IPS-NIHi7 (cell line): Measurements from ENCODE around the gene FHIT.

Experiments
- DNase-seq: peaks from one replicate; pipeline ENCODE4 v3.0.0; 2012; ENCODE audit warnings: mixed read lengths; ENCODE audit errors: extremely low spot score

Gene FHIT

GRCh38 chr3:60633644-60634043, 617.6 kb downstream of the FHIT start:
- DNase-seq = no peak

GRCh38 chr3:60631509-60631908, 619.7 kb downstream of the FHIT start:
- DNase-seq = no peak

- no peak for DNase-seq
Observed at GRCh38 chr3:60630953-60631352, 620.3 kb downstream of the FHIT start.

DNA sequence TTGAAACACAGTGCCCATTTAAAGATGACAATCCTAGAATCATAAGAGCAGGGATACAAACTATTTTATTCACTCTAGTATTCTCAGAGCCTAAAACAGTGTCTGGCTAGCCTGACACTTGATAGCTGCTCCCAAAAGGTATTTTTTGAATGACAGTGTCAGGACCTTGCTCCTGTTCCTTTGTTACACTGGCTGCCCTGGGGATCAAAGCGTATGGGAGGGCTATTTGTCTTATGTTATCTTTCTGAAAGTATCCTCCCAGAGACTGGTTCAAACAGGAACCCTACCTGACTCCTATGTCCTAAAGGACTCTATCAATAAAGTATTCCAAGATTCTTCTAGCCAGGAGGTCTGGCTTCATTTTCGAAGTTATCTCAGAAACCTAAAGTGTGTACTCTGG, 621.4 kb downstream of the FHIT start:
- no peak for DNase-seq

DNA sequence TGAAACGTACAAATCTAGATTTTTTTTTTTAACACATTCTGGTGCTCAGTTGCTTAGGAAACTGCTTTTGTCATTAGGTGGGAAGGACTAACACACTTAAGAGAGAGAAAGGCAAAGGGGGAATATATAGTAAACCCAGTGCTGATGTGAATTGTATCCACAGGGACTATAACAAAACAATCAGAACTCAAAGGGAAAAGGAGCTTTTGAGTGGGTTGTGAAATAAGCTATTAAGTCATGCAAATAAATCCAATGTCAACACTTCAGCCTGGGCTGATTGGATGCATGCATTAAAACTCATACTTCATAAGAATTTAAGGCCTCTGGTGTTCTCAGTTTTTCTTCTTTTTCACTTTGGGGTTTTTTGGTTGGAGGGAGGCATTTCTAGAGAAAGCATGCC, 628.9 kb downstream of the FHIT start:
- DNase-seq = no peak

- DNase-seq = no peak
Observed at GRCh38 chr3:60617188-60617587, 634.1 kb downstream of the FHIT start.

GRCh38 chr3:60613769-60614303, 637.4 kb downstream of the FHIT start:
- DNase-seq = no peak

DNA sequence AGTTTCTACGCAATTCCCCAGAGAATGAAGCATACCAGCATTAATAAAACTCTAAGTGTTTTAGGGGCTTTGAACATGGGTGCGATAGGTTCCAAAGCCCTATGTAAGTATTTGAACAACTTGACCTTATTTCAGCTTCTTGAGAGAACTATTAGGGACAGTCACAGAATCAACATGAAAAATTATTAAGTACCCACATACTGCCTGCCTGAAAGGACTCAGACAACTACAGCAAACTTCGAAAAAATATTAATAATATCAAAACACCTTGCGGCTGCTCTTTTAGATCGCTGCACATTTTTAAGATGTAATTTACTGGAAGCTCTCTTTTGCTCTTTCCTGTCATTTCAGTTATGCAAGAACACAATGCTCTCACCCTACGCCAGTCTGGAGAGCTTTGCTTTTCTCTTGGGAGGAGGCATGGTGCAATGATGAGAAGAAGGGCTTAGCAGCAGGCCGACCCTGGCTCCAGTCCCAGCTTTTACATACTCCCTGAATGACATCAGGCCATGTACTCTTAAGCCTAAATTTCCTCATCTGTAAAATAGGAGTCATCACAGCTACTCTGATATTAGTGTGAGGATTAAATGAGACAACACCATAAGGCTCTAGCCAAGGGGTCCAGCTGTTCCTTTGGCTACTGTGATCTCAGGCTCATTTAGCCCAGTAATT, 640.7 kb downstream of the FHIT start:
- DNase-seq = no peak

DNA sequence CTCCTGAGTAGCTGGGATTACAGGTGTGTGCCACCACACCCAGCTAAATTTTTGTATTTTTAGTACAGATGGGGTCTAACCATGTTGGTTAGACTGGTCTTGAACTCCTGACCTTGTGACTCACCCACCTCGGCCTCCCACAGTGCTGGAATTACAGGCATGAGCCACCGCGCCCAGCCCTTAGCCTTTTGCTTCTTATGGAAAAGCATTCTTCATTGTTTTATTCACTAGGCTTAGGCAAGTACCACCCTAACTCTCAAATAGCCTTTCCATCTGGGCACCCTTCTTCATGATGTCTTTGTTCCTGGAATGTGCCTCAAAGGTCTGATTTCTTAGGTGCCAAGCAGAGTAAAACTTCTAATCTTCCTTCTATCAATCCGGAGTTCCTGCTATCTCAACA, 641.8 kb downstream of the FHIT start:
- no peak for DNase-seq

GRCh38 chr3:60603860-60604259, 647.4 kb downstream of the FHIT start:
- DNase-seq = no peak

DNA sequence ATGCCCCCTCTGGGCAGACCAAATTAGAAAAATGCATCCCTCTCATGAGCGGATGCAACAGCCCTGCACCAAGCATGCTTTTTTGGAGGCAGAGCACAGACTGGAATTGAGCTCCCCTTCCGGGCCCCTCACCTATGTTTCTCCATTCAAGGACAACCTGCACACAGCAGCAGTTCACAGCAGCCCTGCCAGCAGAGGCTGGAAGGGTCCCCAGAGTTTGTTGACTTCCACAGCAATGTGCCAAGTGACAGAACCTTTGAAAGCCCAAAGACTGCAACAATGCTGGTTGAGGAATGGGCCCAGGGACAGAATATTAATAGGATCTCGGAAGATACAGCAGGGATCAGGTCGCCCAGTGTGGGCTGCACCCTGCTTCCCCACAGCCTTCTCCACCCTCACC, 650.4 kb downstream of the FHIT start:
- DNase-seq = no peak

DNA sequence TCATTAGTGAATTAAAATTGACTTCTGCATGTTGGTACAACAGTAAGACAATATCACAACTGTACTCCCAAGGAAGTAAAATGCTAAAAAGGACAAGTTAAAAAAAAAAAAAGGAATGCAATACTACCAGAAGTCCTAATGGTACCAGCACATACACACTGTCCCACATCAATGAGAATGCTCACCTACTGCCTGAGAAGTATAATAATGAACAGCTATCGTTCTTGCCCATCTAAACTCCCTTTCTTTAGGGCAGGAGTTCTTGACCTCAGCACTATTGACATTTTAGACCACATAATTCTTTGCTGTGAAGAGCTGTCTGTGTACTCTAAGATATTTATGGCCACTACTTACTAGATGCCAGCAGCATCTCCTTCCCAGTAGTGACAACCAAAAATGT, 651.7 kb downstream of the FHIT start:
- DNase-seq = no peak

DNA sequence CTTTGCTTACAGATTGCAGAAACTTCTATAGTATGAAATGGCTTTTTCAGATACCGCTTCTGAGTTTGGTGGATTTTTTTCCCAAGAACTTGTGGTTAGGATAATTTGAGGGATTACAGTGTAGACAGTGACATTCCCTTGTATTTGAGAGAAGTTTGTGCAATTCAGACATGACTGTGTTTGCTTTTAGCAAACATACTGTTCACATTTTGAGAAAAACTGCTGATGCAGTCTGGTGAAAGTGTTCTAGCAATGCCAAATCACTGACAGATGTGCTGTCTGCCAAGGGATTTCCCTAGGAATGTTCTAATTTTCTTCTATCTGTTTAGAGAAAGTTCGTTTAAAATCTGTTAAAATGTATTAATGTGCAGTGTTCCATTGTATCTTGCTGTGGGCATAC, 652.6 kb downstream of the FHIT start:
- no peak for DNase-seq

DNA sequence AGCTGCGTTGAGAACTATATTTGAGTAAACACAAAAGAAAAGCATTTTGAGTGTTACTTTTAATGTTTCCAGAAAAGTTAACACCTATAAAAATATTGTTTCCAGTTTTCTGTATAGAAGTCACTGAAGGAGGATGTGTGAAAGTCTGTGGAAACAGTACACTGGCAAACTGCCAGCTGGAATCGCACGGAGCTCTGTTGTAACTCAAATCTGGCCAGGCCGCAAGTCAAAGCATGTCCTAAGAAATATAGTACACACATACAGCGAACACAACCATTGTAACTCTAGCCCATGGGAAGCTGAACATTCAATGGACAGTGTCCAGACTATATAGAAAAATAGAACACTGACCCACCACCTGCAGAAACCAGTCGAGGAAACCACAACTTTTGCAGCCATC, 657.2 kb downstream of the FHIT start:
- DNase-seq = no peak

DNA sequence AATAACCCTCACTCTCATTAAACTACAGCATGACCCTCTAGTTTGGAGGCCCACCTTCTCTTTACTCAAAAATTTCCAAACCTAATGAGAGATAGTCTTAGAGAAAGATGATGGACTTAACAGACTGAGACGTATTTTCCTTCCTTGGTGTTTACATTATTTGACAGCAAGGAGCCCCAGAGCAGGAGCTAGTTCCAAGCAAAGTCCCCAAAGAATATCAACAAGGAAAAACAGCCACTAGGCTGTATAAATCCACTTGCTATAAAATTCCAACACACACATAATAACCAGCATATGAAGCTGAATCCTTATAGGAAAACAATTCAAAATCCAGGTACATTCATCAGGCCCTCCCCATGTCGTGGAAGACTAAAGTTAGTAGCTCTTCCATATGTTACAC, 660.0 kb downstream of the FHIT start:
- no peak for DNase-seq

DNA sequence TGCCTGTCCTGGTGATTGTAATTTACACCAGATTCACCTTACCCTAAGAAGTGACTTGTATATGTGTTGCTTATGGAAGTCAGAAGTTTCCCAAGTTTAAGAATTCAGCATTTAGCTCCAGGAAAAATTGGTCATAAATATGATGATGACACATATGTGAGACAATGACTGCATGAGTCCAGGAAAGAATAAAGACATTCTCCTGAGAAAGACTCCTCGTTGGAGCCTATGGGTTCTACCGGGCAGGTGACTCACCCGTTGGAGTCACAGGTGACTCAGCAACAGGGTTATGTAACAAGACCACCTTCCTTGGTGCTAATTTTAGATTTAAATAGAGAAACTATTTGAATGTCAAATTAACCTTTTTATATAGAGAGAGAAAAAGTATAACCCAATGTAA, 662.4 kb downstream of the FHIT start:
- no peak for DNase-seq

GRCh38 chr3:60585918-60586317, 665.3 kb downstream of the FHIT start:
- DNase-seq = no peak

DNA sequence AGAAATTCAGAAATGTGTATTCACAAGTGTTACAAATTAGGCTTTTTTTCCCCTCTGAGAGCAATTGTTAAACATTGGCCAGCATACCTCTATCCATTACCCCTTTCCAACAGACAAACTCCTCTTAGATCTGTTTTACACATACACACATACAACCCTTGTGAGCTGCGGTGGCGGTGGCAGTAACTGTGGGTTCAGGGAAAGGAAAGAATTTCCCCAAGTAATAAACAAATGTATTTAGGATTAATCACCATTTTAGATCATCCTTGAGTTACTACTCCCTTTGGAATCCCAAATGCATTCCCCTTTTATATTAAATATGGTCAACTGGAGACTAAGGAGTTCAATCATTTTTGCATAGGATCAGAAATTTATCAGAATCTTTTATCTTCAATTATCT, 667.0 kb downstream of the FHIT start:
- DNase-seq = no peak

- DNase-seq = no peak
Observed at GRCh38 chr3:60582288-60582687, 669.0 kb downstream of the FHIT start.

DNA sequence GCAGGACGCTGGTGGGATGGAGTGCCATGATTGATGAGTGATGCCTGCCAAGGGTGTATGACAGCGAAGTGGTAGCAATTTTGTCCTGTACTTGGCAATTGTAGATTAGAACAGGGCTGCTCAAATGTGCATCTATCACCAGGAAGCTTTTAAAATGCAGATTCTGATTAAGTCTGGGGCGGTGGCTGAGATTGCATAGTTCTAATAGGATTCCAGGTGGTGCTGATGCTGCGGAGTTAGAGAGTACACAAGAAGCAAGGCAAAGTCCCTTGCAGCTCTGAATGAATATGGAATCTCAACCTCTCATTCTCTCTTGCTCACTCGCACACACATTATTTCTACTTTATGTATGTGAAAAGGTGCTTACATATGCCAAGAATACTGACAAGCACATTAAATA, 670.4 kb downstream of the FHIT start:
- DNase-seq = no peak

DNA sequence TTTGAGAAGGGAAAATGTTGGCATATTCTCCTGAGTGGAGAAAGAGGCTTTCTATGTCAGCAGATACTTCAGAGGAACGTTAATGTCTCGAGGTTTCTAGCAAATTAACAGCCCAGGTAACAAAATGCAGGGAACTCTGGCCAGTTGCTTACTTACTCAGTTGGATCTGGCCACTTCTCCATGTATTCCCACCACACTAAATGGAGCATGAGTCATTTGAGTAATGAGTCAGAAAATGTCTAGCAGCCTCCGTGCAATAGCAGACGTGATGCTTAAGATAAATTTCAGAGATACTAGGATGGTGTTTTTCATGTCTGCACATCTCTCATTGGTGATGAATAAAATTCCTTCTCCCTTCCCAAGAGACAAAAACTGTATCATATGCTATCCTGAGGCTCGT, 671.5 kb downstream of the FHIT start:
- DNase-seq = no peak

DNA sequence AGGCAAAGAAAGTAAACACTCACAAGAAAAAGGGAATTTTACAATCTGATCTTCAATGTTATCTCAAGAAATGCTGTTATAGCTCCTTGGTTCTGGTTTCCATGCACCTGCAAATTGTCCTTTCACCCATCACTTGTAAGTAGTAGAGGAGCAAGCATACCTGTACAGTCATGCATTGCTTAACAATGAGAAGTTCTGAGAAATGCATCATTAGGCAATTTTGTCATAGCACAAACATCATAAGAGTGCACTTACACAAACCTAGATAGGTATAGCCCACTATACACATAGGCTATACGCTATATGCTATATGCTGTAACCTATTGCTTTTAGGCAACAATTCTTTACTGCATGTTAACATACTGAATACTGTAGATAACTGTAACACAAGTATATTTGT, 672.3 kb downstream of the FHIT start:
- DNase-seq = no peak

GRCh38 chr3:60577601-60578000, 673.7 kb downstream of the FHIT start:
- no peak for DNase-seq

DNA sequence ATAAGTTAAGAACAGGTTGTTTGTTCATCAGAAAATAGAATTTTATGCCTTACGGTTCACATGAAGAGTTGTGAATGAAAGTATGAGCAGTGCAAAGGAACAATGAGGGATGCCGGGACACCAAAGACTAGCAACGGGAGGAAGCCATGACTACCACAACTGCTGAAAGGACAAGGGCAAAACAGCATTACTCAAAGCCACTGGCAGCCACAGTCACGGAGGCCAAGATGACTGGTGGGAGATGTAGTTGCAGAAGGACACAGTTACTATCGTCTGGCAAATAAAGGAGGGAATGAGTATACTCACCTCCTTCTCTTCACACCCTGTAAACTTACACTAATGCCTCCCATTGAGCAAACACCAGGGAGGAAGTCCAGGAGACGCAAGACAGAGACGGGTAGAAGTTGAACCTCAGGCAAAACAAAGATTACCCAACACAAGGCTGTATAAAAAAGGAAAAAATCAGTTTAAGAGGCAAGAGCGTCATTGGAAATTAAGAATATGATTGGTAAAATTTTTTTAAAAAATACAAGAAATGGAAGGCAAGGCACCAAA, 675.5 kb downstream of the FHIT start:
- DNase-seq = no peak
